Measurements from ENCODE around the gene KLF16. TPM values are rescaled to one million over a fixed set of nuclear protein-coding genes. Genes with fewer than 3 reads are reported as not detected.

KLF16 gene
- total RNA-seq, 4 donors from 2014 or later, result 1.4 to 7.1 (median 5.5) TPM

GRCh38 chr19:1867349-1867724 lies 4.0 kb upstream of the KLF16 start:
- ATAC-seq, result no peak
- H3K27me3 ChIP-seq, result peaks cover 2% of the 10 kb centered on the region

GRCh38 chr19:1866693-1867348 lies 3.4 kb upstream of the KLF16 start:
- no peak for ATAC-seq
- Histone ChIP-seq H3K4me3 (no peak overlapping the region), H3K4me1 (peaks cover 0 to 35% (median 8%) of the 10 kb centered on the region in 3 donors), H3K27ac (peak overlapping the region in 1 of 4 donors; percentile 6), H3K36me3 (peaks cover 0 to 20% of the 10 kb centered on the region in 2 donors), H3K27me3 (peaks cover 7% of the 10 kb centered on the region), H3K9me3 (no peaks in the 10 kb centered on the region)
- 89 to 100% methylated on average over 1 to 2 of the region's 8 CpGs for WGBS, 2 donors (ENCODE audit: low coverage in 1 of 2)
- no peak for TF ChIP-seq POLR2AphosphoS5 (IDR thresholded peaks at IDR 0.05)
- no peak for TF ChIP-seq CTCF (IDR thresholded peaks at IDR 0.05)
- no peak for TF ChIP-seq POLR2A (IDR thresholded peaks at IDR 0.05)
- TF ChIP-seq EP300 (IDR thresholded peaks at IDR 0.05), result no peak

More at GRCh38 chr19:1867349-1867724, 4.0 kb upstream of the KLF16 start:
- Histone ChIP-seq H3K4me3 (no peak overlapping the region), H3K9me3 (no peaks in the 10 kb centered on the region), H3K27ac (peak overlapping the region in 1 of 4 donors; percentile 6), H3K36me3 (peaks cover 0 to 20% of the 10 kb centered on the region in 2 donors), H3K4me1 (peaks cover 0 to 35% (median 3%) of the 10 kb centered on the region in 3 donors)
- 86% methylated on average over 2 of the region's 9 CpGs; no CpG with 5 or more reads in 1 of the 2 donors for WGBS, 2 donors (ENCODE audit: low coverage in 1 of 2)
- TF ChIP-seq POLR2A (IDR thresholded peaks at IDR 0.05) (no peak), CTCF (IDR thresholded peaks at IDR 0.05) (no peak), POLR2AphosphoS5 (IDR thresholded peaks at IDR 0.05) (no peak), EP300 (IDR thresholded peaks at IDR 0.05) (no peak)

- ATAC-seq, result no peak
- peak overlapping the region in 3 of 4 donors; percentile 87 to 93 (median 89) for H3K27ac ChIP-seq
- 86% methylated on average over 4 of the region's 17 CpGs; no CpG with 5 or more reads in 1 of the 2 donors for whole genome bisulfite sequencing, 2 donors (ENCODE audit: low coverage in 1 of 2)
- TF ChIP-seq POLR2AphosphoS5 (IDR thresholded peaks at IDR 0.05) (no peak), EP300 (IDR thresholded peaks at IDR 0.05) (no peak), POLR2A (IDR thresholded peaks at IDR 0.05) (no peak), CTCF (IDR thresholded peaks at IDR 0.05) (no peak)
- H3K36me3 ChIP-seq, result peaks cover 0 to 5% of the 10 kb centered on the region in 2 donors
- H3K4me1 ChIP-seq, result peaks cover 0 to 37% (median 23%) of the 10 kb centered on the region in 3 donors
- H3K9me3 ChIP-seq, result no peaks in the 10 kb centered on the region
- H3K27me3 ChIP-seq, result peaks cover 15% of the 10 kb centered on the region
- peak overlapping the region in 1 of 2 donors; percentile 69 for H3K4me3 ChIP-seq
Measured at GRCh38 chr19:1865172-1866010, 2.0 kb upstream of the KLF16 start.

GRCh38 chr19:1864480-1865171 lies 1.2 kb upstream of the KLF16 start:
- H3K36me3 ChIP-seq, result no peaks in the 10 kb centered on the region
- H3K9me3 ChIP-seq, result no peaks in the 10 kb centered on the region
- WGBS, 2 donors (ENCODE audit: low coverage in 1 of 2), result 0% methylated on average over 2 of the region's 52 CpGs; no CpG with 5 or more reads in 1 of the 2 donors
- peaks cover 0 to 45% (median 30%) of the 10 kb centered on the region in 3 donors for H3K4me1 ChIP-seq
- peak overlapping the region; percentile 6 to 93 (median 88) for H3K27ac ChIP-seq
- peaks cover 23% of the 10 kb centered on the region for H3K27me3 ChIP-seq
- no peak for TF ChIP-seq EP300 (IDR thresholded peaks at IDR 0.05)
- peak in 3 of 4 experiments; percentile 62 to 95 (median 79) for TF ChIP-seq CTCF (IDR thresholded peaks at IDR 0.05)
- TF ChIP-seq POLR2A (IDR thresholded peaks at IDR 0.05), result peak in 1 of 2 donors; percentile 9
- TF ChIP-seq POLR2AphosphoS5 (IDR thresholded peaks at IDR 0.05), result peak; percentile 35
- peak overlapping the region; percentile 34 to 69 for H3K4me3 ChIP-seq
- ATAC-seq, result peak; percentile 52

Data from gastroesophageal sphincter (tissue), 4 donors.